ENCODE measurements around the gene UQCRQ.

- TF ChIP-seq REST (IDR thresholded peaks at IDR 0.05; ENCODE audit: low read depth) (no peak), TAF1 (IDR thresholded peaks at IDR 0.05; ENCODE audit: low read depth) (no peak), RAD21 (IDR thresholded peaks at IDR 0.05; ENCODE audit: low read depth) (no peak)
Measured at GRCh38 chr5:132821791-132822190, 44.7 kb upstream of the UQCRQ start.
